NOMO-1 treated with DMSO at 0.1 percent for 48 hours (cell line): ENCODE measurements around the gene SV2B.

Experiments
- DNase-seq: peaks from one replicate; lab custom pipeline; 2025; ENCODE audit not compliant: unreplicated experiment; lab: John Stamatoyannopoulos, UW

The SV2B gene

GRCh38 chr15:91186904-91187656, 87.0 kb downstream of the SV2B start:
- peak; percentile 20 for DNase-seq

GRCh38 chr15:91192285-91192684, 92.2 kb downstream of the SV2B start:
- no peak for DNase-seq

GRCh38 chr15:91192690-91193377, 92.8 kb downstream of the SV2B start:
- DNase-seq: no peak

GRCh38 chr15:91193378-91193720, 93.3 kb downstream of the SV2B start:
- no peak for DNase-seq

- DNase-seq: no peak
Observed at GRCh38 chr15:91196127-91196526, 96.1 kb downstream of the SV2B start.

GRCh38 chr15:91196768-91197167, 96.7 kb downstream of the SV2B start:
- no peak for DNase-seq

- DNase-seq: no peak
Observed at GRCh38 chr15:91199511-91199910, 99.5 kb downstream of the SV2B start.

GRCh38 chr15:91200101-91200754, 100.2 kb downstream of the SV2B start:
- no peak for DNase-seq

GRCh38 chr15:91202510-91203102, 102.5 kb downstream of the SV2B start:
- DNase-seq: no peak

- no peak for DNase-seq
Observed at GRCh38 chr15:91203619-91204203, 103.7 kb downstream of the SV2B start.

- DNase-seq: no peak
Observed at GRCh38 chr15:91208371-91208770, 108.3 kb downstream of the SV2B start.

- DNase-seq: no peak
Observed at GRCh38 chr15:91209318-91209717, 109.3 kb downstream of the SV2B start.

- no peak for DNase-seq
Observed at GRCh38 chr15:91209726-91210125, 109.7 kb downstream of the SV2B start.

GRCh38 chr15:91214675-91215590, 114.9 kb downstream of the SV2B start:
- no peak for DNase-seq

GRCh38 chr15:91216000-91216399, 115.9 kb downstream of the SV2B start:
- no peak for DNase-seq

GRCh38 chr15:91219206-91219605, 119.1 kb downstream of the SV2B start:
- no peak for DNase-seq

- DNase-seq: no peak
Observed at GRCh38 chr15:91222052-91222451, 122.0 kb downstream of the SV2B start.

- no peak for DNase-seq
Observed at GRCh38 chr15:91223863-91224262, 123.8 kb downstream of the SV2B start.

GRCh38 chr15:91224755-91225380, 124.8 kb downstream of the SV2B start:
- DNase-seq: peak; percentile 13

GRCh38 chr15:91225741-91226140, 125.7 kb downstream of the SV2B start:
- DNase-seq: no peak
